Germinal center (tissue), 1 donor: ENCODE measurements around the gene DYNLT3.

Source experiments
- DNase-seq: peaks from one replicate; pipeline ENCODE4 v3.0.0; 2012; ENCODE audit warnings: mixed read lengths, low spot score

DYNLT3 gene

DNA sequence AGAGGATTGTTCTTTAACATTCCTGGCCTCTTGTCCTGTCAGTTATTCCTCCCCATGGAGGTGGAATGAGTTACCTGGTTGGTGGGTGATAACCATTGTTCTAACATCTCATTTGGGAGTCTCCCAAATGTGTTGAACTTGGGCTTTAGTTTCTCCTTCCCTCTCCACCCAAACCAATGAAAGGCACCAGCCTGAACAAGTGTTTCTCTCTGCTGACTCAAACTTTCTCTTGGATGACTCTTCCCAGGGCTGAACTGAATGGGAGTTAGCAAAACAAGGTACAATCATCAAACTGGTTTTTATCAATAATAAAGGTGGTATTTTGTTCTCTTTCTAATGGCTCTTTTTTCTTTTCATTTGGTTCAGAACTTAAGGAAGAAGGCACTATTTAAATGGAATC is 2.7 kb downstream of the DYNLT3 start:
- DNase-seq: no peak

DNA sequence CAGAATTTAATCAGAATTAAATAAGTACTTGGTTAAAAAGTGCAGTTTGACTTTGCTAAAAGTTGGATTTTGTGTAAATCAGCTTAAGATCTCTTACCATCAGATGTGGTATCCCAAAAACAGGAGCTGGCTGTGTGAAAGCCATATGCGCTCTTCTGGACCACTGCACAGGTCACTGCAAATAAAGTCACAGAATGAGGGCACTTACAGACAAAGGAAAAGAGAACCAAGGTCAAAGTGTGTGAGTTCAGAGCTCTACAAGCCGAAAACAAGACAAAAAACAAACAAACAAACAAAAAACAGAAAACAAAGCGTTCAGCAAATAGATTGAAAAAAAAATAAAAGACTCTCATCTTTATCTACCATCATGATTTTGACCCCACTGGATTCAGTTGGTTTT is 6.4 kb downstream of the DYNLT3 start:
- DNase-seq: no peak

DNA sequence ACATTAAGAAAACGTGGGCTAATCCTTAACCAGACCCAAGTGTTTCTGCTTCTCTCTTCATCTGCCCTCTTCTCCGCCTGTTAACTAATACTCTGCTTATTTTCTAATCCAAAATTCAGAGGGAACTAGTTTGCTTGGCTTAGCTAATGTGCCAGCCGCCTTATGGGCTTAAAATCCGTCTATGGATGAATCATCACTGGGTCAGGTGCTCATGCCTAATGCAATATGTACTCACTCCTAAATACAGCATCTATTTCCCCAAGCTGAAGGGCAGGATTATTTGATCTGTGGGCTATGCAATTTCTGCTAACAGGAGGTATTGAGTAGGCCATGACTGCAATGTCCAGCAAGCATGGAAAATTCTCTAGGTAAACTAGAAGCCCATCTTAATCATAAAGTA is 12.4 kb downstream of the DYNLT3 start:
- no peak for DNase-seq

DNA sequence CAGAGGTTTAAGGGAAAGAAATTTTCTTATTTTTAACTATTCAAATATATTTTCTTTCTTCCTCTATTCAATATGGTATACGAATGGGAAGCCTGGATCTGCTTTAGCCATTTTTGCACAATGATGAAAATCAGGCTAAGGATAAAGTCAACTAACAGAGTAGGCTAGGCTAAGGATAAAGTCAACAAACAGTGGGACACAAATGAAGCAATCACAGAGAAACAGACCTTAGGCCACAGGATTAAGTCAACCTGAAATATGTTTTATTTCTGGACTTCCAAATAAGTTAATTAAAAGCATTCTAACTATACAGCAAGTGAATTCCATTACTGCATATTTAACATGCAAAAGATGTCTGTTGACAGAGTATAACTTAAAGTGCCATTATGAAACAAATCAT is 17.0 kb downstream of the DYNLT3 start:
- no peak for DNase-seq

DNA sequence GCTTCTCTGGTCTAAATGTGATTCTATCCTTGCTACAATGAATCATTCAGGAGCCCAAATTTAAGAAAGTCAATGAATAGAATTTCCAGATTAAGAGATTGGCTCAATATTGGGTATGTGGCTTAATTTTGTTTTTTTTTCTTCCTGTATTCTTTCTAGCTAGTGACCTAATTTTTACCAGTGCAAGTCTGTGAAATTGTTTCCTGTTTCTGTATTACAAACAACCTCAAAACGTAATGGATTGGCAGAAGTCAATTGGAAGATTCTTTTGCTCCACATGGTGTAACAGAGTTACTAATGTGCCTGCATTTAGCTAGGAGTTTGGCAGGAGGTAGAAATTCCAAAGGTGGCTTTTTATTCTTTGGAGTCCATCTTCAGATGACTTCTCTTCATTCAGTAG is 17.6 kb downstream of the DYNLT3 start:
- no peak for DNase-seq

DNA sequence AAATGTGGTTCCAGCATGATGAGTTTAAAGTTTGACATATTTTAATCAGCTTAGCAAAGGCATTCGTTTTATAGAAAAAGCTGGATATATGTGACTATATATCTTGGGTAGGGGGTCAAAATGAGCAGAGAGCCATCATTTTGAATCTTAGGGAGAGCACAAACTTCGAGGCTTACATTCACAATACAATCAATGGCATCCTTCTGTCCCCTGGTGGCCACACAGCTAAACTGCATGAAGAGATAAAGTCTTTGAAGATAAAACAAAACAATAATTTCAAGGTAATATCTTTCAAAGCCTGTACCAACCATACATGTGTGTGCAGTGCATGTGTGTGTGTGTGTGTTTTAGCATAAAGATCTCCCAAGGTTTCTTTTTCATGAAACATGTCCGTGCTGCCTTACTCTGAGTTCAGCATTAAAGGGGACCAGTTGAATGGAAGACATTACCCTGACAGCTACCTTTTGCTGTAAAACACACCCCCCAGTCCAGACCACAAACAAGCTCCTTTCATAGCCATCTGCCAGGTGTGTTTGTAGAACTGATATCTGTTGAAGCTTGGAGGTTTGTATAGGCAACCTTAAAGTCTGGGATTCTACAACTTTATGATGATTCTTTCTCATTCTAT is 22.0 kb downstream of the DYNLT3 start:
- DNase-seq: peak; percentile 14

DNA sequence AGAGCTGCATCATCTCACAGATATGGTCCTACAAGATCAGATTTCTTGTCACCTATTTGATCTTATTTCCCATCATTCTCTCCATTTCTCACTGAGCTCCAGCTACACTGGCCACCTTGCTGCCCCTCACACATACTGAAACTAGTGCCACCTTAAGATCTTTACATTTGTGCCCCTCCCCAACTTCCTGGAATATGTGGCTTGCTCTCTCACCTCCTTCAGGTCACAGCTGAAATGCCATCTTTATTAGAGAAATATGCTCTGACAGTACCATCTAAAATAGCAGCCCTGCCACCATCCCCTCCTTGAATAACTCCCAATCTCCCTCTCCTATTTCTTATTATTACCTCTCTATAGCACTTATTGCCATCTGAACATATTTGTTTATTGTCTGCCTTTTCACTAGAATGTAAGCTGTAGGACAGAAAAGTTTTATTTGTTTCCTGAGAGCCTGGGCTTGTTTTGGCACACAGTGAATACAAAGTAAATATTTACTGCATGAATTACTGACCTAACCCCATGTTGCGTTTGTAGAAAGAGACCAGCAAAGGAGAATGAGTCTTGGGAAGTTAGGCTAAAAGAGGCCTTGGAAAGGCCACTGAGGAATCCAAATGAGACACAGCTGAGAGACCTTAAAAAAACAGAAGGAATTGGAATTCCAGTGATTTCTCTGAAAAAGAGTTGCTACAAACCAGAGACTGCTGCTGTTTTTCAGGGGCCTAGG is 22.7 kb downstream of the DYNLT3 start:
- DNase-seq: no peak

DNA sequence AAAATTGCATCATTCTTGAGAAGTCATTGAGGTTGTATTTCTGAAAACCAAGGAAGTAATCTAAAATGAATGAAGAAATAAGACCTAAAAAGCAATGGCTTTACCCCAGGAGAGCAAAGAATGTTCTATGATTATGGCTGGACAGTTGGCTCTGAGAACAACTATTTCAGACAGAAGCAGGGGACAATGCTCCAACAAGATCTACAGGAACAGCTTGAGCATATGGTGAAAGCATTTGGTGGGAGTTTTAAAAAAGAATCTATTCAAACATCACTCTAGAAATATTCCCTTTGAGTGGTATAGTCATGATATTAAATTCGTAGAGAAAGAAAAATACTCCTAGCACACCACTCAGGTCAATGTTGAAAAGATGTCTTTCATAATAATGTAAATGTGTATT is 26.7 kb downstream of the DYNLT3 start:
- DNase-seq: no peak

DNA sequence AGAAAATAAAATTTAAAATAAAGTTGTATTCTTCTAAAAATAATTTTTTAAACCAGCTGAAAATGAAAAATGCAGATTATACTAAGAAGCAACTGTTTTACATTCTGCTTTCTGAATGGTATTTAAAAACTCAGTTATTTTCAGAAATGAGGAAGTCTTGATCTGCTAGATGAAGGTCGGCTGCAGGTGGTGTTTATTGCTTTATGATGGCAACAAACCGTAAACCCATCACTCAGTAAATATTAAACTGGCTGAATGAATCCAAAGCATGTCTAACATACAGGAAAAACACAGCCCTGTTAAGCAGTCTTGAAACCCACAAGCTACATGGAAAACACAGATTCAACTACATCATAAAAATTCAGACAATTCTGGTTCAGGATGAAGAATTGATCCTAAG is 29.3 kb downstream of the DYNLT3 start:
- DNase-seq: peak; percentile 49

DNA sequence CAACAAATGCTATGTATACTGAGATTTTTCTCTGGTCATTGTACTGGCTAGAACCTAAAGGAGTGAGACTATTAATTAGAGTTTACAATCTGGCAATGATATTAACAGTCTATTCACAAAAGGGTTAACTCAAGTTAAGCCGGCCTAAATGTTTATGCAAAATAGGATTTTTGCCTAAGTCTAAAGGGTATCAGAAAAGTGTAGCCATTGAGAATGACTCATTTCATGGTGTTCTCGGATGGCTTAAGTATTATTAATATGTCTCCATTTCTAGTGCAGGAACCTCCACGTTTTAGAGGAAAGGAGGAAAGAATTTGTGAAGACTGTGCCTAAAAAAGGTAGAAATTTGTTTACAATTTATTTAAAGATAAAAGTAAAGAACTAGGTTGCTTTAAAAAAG is 29.8 kb downstream of the DYNLT3 start:
- peak; percentile 10 for DNase-seq

DNA sequence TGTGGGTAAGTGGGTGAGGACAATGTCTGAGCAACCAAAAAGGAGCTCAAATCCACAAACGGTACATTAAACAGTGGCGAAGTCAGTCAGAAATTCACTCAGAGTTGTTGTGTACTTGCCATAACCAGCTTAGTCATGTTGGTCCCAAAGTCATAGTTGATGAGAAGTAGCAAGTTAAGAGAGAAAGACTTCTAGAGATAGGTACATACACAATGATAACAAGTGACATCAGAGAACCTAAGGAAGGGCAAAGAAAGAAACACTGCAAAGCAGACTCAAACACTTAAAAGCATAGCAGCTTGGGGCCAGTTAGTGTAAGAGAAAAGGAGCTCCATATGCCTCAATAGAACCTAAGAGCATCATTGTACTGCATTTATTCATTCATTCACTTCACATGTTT is 30.2 kb downstream of the DYNLT3 start:
- no peak for DNase-seq

DNA sequence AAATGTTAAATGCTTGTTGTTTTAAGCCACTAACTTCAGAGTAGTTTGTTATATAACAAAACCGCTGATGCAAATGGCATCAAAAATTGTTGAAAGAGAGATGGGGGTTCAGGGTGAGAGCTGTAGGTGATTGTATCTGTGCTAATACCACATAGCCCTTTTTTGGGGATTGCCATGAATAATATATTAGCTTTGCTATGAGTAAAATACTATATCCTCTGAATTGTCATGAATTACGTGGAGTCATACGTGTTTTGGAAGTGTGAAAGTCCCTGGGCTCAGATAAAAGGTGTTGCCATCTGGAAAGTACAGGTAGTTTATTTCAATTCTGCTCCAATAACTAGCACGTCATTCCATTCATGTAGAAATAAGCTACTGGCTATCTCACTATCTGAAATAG is 30.6 kb downstream of the DYNLT3 start:
- DNase-seq: no peak

DNA sequence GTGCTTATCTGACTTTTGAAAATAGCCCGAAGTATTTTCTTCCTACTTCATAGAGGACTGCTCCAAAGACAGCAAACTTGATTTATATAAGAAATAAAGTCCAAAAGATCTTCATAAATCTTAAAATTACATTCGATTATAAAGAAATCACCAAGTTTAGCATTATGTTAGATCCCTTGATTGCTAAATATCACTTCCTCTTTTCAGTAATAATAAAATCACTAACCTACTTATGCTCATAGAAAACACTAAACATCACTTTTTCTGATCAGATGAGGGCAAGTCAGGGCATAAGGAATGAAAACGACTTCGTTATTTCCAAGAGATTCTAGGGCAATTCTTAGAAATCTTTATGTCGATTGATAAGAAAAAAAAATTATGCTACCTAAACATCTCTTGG is 32.0 kb downstream of the DYNLT3 start:
- DNase-seq: no peak

DNA sequence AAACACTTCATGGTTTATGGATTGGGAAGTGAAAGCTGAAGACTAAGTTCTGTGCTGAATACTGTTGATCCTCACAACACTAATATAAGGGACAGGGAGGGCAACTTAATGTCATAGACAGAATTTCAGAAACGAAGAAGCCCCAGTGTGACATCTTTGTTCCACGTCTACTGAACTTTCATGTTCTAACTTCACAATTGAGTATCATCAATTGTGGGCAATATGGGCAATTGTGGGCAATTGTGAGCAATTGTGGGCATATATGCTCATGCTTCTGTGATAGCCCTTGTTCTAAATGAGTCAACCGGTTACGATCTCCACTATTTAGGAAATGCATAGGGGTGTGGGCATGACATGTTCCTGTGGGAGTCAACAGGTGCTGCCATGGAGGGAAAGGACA is 33.8 kb downstream of the DYNLT3 start:
- DNase-seq: no peak

DNA sequence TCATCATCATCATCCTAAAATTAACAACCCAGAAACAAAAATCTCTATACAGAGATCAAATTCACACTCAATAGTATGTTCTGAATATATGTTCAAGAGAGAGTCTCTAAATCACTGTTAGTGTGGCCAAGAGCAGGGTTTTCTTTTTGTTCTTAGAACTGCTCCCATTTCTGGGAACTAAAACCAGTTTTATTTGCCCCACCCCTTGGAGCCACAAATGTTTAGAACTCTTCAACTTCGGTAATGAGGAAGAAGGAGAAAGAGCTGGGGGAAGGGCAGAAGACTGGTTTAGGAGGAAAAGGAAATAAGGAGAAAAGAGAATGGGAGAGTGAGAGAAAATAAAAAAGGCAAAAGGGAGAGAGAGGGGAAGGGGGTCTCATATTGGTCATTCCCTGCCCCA is 35.3 kb downstream of the DYNLT3 start:
- no peak for DNase-seq

DNA sequence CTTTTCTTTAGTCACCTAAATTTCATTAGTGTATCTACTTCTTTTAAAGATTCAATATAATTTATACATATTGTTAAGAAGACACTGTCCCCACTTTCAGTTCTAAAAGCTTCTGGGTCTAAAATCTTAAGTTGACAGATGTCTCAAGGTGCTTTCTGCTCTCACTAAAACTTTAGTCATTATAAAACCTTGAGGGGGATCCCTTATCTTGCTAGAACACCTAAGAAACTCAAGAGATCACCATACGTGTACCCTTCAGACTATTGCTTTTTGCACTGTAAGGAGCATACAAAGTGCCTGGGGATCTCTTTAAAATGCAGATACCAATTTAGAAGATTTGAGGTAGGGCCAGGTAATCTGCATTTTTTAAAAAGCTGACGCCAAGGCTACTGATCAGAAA is 37.4 kb downstream of the DYNLT3 start:
- DNase-seq: no peak

DNA sequence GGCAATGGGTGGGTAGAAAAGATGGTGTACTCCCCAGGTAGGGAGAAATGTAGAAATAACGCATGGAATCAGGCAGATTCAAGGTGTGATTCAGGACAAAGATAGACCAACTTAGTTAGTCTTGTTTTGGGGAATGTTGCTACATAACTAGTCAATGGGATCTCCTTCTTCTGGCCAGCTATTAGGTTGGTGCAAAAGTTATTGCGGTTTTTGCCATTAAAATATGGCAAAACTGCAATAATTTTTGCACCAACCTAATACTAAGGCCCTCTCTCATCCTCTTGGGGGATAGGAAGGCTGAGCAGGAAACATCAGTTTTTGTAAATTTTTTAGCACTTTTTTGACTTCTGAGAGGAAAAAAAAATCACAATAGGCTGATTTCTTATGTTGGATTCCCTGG is 44.3 kb downstream of the DYNLT3 start:
- no peak for DNase-seq

DNA sequence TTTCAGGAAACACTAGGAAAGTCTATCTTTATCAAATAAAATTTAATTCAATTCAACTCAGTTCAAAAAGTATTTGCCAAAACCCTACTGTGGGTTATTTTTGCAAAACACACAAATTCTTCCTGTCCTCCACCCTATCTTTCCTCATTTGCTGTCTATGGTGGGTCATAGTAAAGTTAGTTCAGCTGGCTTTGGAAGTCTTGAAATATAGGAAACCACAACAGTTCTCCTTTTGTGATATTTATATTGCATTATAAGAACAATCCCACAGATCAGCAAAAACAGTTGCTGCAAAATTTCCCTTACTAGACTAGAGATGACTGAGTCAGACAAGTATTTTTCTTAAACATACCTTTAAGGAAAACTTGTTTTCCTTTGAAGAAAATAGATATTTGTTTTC is 45.3 kb downstream of the DYNLT3 start:
- no peak for DNase-seq

DNA sequence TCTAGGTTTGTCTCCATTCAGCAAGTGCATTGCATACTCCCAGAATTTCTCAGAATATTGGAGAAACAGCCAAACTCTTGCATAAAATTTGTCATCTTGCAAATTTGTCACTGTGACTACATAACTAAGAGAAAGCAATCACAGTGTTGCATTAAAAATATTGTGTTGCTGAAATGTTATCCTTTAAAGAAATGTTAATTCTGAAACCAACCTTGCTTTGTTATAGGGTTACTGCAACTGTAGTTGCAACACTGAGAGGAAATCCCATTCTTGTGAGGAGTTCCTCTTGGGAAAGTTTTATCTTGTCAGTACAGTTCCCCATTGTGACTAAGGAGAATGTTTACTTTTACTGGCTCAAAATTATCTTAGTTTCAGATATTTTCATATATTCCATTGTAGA is 46.7 kb downstream of the DYNLT3 start:
- no peak for DNase-seq

DNA sequence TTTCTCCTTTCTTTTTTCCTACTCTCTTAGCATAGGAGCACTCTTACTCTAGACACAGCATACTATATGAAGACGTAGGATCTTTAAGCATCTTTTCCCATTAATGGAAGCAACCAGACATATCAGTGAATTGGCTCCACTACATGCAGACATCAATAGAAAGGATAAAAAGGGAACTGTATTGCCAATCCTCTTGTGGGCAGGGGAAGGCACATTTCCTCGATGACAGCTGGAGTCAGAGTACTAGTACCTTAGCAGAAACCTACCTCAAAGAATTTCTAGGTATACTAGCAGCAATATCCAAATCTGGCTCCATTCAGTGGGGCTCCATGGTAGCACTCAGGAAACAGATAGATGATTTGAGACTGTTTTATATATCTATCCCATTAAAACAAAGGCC is 47.4 kb downstream of the DYNLT3 start:
- DNase-seq: no peak

DNA sequence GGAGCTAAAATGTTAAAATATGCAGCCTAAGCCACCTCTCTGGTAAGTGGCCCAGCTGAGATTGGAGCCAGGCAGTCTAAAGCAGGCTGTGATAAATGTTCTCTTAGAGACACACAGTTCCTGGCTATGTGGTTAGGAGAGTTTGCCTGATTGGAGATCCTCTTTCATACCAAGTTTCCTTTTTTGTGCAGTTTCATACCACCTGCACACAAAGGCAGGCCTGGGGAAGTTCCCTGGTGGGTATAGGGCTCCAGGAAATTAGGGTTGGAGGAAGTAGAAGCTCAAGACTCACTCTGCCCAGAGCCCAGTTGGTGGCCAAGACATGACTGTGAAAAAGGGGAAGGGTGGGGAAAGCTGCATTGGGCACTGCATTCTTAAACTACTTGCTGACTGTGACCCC is 50.6 kb downstream of the DYNLT3 start:
- no peak for DNase-seq

DNA sequence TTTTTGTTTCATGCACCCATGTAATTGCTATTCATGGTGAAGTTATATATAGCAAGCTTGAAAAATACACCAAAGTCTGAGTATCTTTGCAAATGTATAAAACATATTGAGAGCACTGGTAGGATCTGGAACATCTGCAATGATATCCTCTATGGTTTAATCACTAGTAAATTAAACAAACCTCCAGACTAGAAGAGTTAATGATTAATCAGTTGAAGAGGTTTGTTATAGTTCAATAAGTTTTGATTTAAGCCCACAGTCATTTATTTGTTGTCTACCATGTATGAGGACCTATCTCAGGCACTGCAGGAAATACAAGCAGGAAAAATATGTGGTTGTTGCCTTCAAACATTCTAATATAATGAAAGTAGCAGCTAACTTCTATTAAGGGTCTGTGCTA is 51.1 kb downstream of the DYNLT3 start:
- no peak for DNase-seq
